Loucy (cell line): ENCODE measurements around the gene FKBP1A.
A peak's percentile ranks its signal among the peaks of the same experiment; 100 is the strongest.

Experiments used
- H2AFZ ChIP-seq: fragments of 200-600 bp; sonication (generic); 2 replicates; pipeline ENCODE4 v1.6.0; 2016; ENCODE audit warnings: antibody characterized with exemption, mild to moderate bottlenecking, low read length, moderate library complexity
- H3F3A ChIP-seq: fragments of 200-600 bp; 2 replicates; pipeline ENCODE4 v1.6.0; 2016; ENCODE audit warnings: antibody characterized with exemption, low read depth, mild to moderate bottlenecking
- H3K27me3 ChIP-seq: fragments of 200-600 bp; sonication (generic); 2 replicates; pipeline ENCODE4 v1.6.1; 2014; ENCODE audit warnings: low read length, mild to moderate bottlenecking; ENCODE audit not compliant: insufficient read depth, poor library complexity, severe bottlenecking
- H3K36me3 ChIP-seq: fragments of 200-600 bp; sonication (generic); 2 replicates; pipeline ENCODE4 v1.6.1; 2016; ENCODE audit warnings: low read length; ENCODE audit not compliant: insufficient read depth
- H3K4me1 ChIP-seq: fragments of 200-600 bp; sonication (generic); 2 replicates; pipeline ENCODE4 v1.5.1; 2014; ENCODE audit warnings: low read length, mild to moderate bottlenecking; ENCODE audit not compliant: insufficient read depth, poor library complexity, severe bottlenecking
- H3K4me2 ChIP-seq: fragments of 200-600 bp; sonication (generic); 2 replicates; pipeline ENCODE4 v1.6.0; 2014; ENCODE audit warnings: antibody characterized with exemption, low read length, low read depth, mild to moderate bottlenecking; ENCODE audit not compliant: poor library complexity, severe bottlenecking
- H3K4me3 ChIP-seq: fragments of 200-600 bp; sonication (generic); 2 replicates; pipeline ENCODE4 v1.5.1; 2014; ENCODE audit warnings: low read length, mild to moderate bottlenecking, mixed read lengths; ENCODE audit not compliant: poor library complexity, severe bottlenecking
- H3K79me2 ChIP-seq: fragments of 200-600 bp; sonication (generic); 2 replicates; pipeline ENCODE4 v1.6.1; 2014; ENCODE audit warnings: low read length; ENCODE audit not compliant: insufficient read depth
- H3K9ac ChIP-seq: fragments of 200-600 bp; sonication (generic); 2 replicates; pipeline ENCODE4 v1.6.0; 2014; ENCODE audit warnings: mild to moderate bottlenecking, low read depth, low read length, moderate library complexity; ENCODE audit not compliant: poor library complexity, severe bottlenecking
- H3K9me2 ChIP-seq: fragments of 200-600 bp; sonication (generic); replicated peaks from 2 replicates; pipeline ENCODE4 v1.6.1; 2016; ENCODE audit warnings: low read depth, low read length, mixed read lengths
- H3K9me3 ChIP-seq: fragments of 200-600 bp; sonication (generic); 2 replicates; pipeline ENCODE4 v1.6.1; 2014; ENCODE audit warnings: mild to moderate bottlenecking, antibody characterized with exemption, low read length, low read depth; ENCODE audit not compliant: insufficient read depth
- H4K20me1 ChIP-seq: fragments of 200-600 bp; sonication (generic); 2 replicates; pipeline ENCODE4 v1.6.0; 2014; ENCODE audit warnings: antibody characterized with exemption, low read length, mild to moderate bottlenecking; ENCODE audit not compliant: insufficient read depth, poor library complexity, severe bottlenecking
- EZH2phosphoT487 ChIP-seq: fragments of 200-600 bp; IDR thresholded peaks from 2 replicates; pipeline ENCODE4 v1.6.1; 2018; ENCODE audit warnings: antibody characterized with exemption, mild to moderate bottlenecking, moderate library complexity, borderline replicate concordance
- TF ChIP-seq, protein P1 (sequence below): fragments of 200-600 bp; sonication (generic); conservative IDR thresholded peaks from 2 replicates; pipeline ENCODE4 v1.5.1; 2014; ENCODE audit warnings: mild to moderate bottlenecking, antibody characterized with exemption, low read length

The FKBP1A gene

DNA sequence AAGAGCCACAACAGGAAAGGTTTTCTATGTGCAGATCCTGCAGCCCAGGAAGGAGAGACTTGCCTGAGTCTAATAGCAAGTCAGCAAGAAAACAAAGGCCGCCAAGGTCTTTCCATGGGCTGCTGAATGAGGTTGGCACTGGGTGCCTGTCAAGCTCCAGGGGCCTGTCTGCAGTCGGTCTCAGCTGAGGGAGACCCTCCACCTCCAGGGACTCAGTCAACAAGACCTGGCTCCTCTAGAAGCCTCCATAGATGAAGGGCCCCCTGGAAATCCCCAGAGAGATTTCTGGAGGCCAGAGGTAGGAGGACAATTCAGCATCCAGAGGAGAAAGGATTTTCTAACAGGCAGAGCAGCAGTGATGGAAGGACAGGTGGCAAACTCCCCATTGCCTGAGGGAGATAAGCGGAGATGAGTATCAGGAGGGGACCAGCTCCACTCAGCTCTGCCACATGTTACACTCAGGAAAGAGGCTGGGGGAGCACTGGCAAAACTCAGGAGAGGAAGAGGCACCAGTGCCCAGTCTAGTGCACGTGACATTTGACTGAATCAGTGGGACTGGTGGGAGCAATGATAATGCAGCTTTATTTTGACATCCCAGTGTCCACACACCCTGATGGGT, 33.5 kb upstream of the FKBP1A start:
- Histone ChIP-seq H3K4me2 (no peak overlapping the region), H3K4me1 (peaks cover 21% of the 10 kb centered on the region), H4K20me1 (no peaks in the 10 kb centered on the region), H3F3A (no peaks in the 10 kb centered on the region), H3K9me2 (no peaks in the 10 kb centered on the region), H3K27me3 (no peaks in the 10 kb centered on the region), H3K36me3 (no peaks in the 10 kb centered on the region), H3K79me2 (no peaks in the 10 kb centered on the region), H3K9me3 (no peaks in the 10 kb centered on the region), H3K4me3 (no peak overlapping the region), H2AFZ (no peak overlapping the region), H3K9ac (no peak overlapping the region)
- TF ChIP-seq, protein P1, sequence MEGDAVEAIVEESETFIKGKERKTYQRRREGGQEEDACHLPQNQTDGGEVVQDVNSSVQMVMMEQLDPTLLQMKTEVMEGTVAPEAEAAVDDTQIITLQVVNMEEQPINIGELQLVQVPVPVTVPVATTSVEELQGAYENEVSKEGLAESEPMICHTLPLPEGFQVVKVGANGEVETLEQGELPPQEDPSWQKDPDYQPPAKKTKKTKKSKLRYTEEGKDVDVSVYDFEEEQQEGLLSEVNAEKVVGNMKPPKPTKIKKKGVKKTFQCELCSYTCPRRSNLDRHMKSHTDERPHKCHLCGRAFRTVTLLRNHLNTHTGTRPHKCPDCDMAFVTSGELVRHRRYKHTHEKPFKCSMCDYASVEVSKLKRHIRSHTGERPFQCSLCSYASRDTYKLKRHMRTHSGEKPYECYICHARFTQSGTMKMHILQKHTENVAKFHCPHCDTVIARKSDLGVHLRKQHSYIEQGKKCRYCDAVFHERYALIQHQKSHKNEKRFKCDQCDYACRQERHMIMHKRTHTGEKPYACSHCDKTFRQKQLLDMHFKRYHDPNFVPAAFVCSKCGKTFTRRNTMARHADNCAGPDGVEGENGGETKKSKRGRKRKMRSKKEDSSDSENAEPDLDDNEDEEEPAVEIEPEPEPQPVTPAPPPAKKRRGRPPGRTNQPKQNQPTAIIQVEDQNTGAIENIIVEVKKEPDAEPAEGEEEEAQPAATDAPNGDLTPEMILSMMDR: no peak
- TF ChIP-seq EZH2phosphoT487: no peak

DNA sequence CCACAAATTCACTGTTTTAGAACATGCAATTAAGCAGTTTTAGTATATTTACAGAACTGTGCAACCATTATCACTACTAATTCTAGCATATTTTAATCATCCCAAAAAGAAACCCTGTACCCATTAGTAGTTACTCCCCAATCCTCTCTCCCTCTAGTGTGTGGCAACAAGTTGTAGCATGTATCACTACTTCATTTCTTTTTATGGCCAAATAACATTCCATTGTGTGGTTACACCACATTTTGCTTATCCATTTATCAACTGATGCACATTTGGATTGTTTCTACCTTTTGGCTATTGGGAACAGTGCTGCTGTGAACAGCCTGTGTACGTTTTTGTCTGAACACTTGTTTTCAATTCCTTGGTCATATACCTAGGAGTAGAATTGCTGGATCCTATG, 31.5 kb upstream of the FKBP1A start:
- no peaks in the 10 kb centered on the region for H3K9me3 ChIP-seq
- H3F3A ChIP-seq: no peaks in the 10 kb centered on the region
- H3K4me3 ChIP-seq: no peak overlapping the region
- H3K36me3 ChIP-seq: no peaks in the 10 kb centered on the region
- H3K79me2 ChIP-seq: no peaks in the 10 kb centered on the region
- H3K9ac ChIP-seq: no peak overlapping the region
- no peak overlapping the region for H3K4me2 ChIP-seq
- H4K20me1 ChIP-seq: no peaks in the 10 kb centered on the region
- TF ChIP-seq EZH2phosphoT487: no peak
- TF ChIP-seq, protein P1: no peak
- peaks cover 21% of the 10 kb centered on the region for H3K4me1 ChIP-seq
- H3K27me3 ChIP-seq: no peaks in the 10 kb centered on the region
- no peaks in the 10 kb centered on the region for H3K9me2 ChIP-seq
- H2AFZ ChIP-seq: no peak overlapping the region

DNA sequence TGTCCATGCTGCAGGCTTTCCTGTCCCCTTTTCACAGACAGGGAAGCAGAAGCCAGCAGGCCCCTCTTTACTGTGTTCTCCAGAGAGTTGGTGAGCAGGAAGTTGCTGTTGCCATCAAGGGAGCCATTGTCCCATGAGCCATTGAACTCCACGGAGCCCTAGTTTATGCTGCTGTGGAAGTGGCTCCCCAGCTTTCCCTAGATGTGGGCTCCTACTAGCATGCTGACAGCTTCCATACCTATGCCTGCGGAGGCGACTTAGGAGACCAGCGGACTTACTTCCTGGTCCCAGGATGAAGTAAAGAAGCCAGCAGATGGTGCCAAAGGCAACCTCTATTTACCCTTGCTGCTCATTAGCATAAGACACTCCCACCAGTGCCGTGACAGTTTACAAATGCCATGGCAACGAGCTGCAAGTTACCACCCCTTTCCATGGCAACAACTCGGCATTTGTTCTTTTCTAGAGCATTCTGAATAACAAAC, 30.8 kb upstream of the FKBP1A start:
- no peaks in the 10 kb centered on the region for H3K27me3 ChIP-seq
- H3K79me2 ChIP-seq: no peaks in the 10 kb centered on the region
- H3K4me3 ChIP-seq: no peak overlapping the region
- TF ChIP-seq EZH2phosphoT487: no peak
- TF ChIP-seq, protein P1: peak; percentile 61
- H3K4me1 ChIP-seq: peaks cover 21% of the 10 kb centered on the region
- no peaks in the 10 kb centered on the region for H3F3A ChIP-seq
- peak overlapping the region; percentile 59 for H2AFZ ChIP-seq
- H3K9ac ChIP-seq: no peak overlapping the region
- H4K20me1 ChIP-seq: no peaks in the 10 kb centered on the region
- no peak overlapping the region for H3K4me2 ChIP-seq
- H3K9me2 ChIP-seq: no peaks in the 10 kb centered on the region
- no peaks in the 10 kb centered on the region for H3K9me3 ChIP-seq
- H3K36me3 ChIP-seq: no peaks in the 10 kb centered on the region
